Heart right ventricle (tissue), 16 donors: ENCODE data around the gene USH2A. TPM values are rescaled to one million over a fixed set of nuclear protein-coding genes. Genes with fewer than 3 reads are reported as not detected.

ENCODE experiments used
- ATAC-seq, 8 donors: fragments of 200-7000 bp; cut with Tn5 transposase; one replicate each; pipeline ENCODE4 v1.9.1; 2020; ENCODE audit warnings: mild to moderate bottlenecking in 8 of 8, moderate library complexity in 8 of 8, moderate number of reproducible peaks in 1 of 8
- DNase-seq, 2 donors: peaks; one replicate each; pipeline ENCODE4 v3.0.0-alpha.2; 2020
- H3K27ac ChIP-seq, 10 donors: fragments of 200-600 bp; sonication (generic) in 2 of 10; one replicate each; pipeline versions ENCODE4 v1.5.0 to v1.8.0; 2020 to 2022; ENCODE audit warnings: mild to moderate bottlenecking in 3 of 10
- H3K27me3 ChIP-seq, 7 donors: fragments of 200-600 bp; one replicate each; pipeline ENCODE4 v1.8.0; 2021 to 2022; ENCODE audit warnings: mild to moderate bottlenecking in 2 of 7
- H3K36me3 ChIP-seq, 9 donors: fragments of 200-600 bp; sonication (generic) in 1 of 9; one replicate each; pipeline versions ENCODE4 v1.5.0 to v1.8.0; 2020 to 2022; ENCODE audit warnings: mild to moderate bottlenecking in 2 of 9
- H3K4me1 ChIP-seq, 9 donors: fragments of 200-600 bp; sonication (generic) in 1 of 9; one replicate each; pipeline versions ENCODE4 v1.5.0 to v1.8.0; 2020 to 2022; ENCODE audit warnings: mild to moderate bottlenecking in 4 of 9
- H3K4me3 ChIP-seq, 10 donors: fragments of 200-600 bp; sonication (generic) in 2 of 10; one replicate each; pipeline versions ENCODE4 v1.5.0 to v1.8.0; 2020 to 2022; ENCODE audit warnings: mild to moderate bottlenecking in 7 of 10, moderate library complexity in 2 of 10
- H3K9me3 ChIP-seq, 11 donors: fragments of 200-600 bp in 10 of 11; sonication (generic) in 2 of 11; one replicate each; pipeline versions ENCODE4 v1.5.0 to v1.8.0; 2013 to 2022; ENCODE audit warnings: mild to moderate bottlenecking in 2 of 11, control low read depth in 1 of 11, moderate library complexity in 1 of 11
- CTCF ChIP-seq, 9 donors: fragments of 200-600 bp; sonication (generic) in 2 of 9; IDR thresholded peaks; one replicate each; pipeline versions ENCODE4 v1.5.0 to v1.8.0; 2021 to 2022; ENCODE audit warnings: antibody characterized with exemption in 9 of 9, mild to moderate bottlenecking in 5 of 9, moderate library complexity in 1 of 9
- WGBS, 2 donors: extraction: QIAGEN DNeasy Blood & Tissue Kit; methylation state at CpG; one replicate each; pipeline ENCODE4 v1.1.7; 2013; ENCODE audit warnings: inconsistent platforms in 1 of 2; 5-methylcytosine and 5-hydroxymethylcytosine counted together
- intact Hi-C, 10 donors: fragments of 100-400 bp; cut with DNase I; formaldehyde crosslinking; loops; one replicate each; pipeline versions ENCODE4 v1.11.1 to v1.14.2; 2022
- polyA plus RNA-seq, 2 donors: library from polyadenylated mRNA; stranded (reverse); fragments of 200-250 nt; gene quantifications; one replicate each; pipeline ENCODE4 v1.2.3, GENCODE V29; 2013
- total RNA-seq, 10 donors: library from RNA; stranded (reverse); fragmentation: NEBNext Ultra II Directional in 3 of 10; extraction: Animal tissue kit (Norgen Biotek cat#: 25700) in 3 of 10; gene quantifications; one replicate each; pipeline versions ENCODE4 v1.2.1 to v1.2.4, GENCODE V29; 2021 to 2023
- donor health status: Arrhythmogenic right ventricular cardiomyopathy.
- donor health status: ischemic (EF 13 %, LVEDD 7.1; RV severe dilation, severe dysfunction).
- donor health status: healthy with polysubstance abuse.
- donor health status: DM: no; HTN: yes; CAD: no.
- donor health status: DM: no; HTN: no; CAD: no.
- donor health status: ischemic (EF 25% LVEDD 6.9; RV normal size, moderate dysfunction).
- donor health status: ischemic (EF 25% LVEDD 5.7; RV mildly dilated, moderate dysfunction).
- donor health status: healthy.
- donor health status: DM: yes; HTN: yes; CAD: no.
- donor health status: Ischemic cardiomyopathy.
- donor health status: ischemic (EF 35%, LVEDD 5.7; RV mildly dilated, moderate dysfunction).
- donor health status: nonischemic (EF 11% LVEDD 7.7; RV severe dilation, severe dysfunction).
- donor health status: DM: yes; HTN: yes; CAD: no.
- donor health status: PGD.
- donor health status: ischemic (EF 29% LVEDD 5.4; RV normal size, mild dysfunction).
- donor health status: nonischemic (EF 23%, LVEDD 6.1; RV moderate dilation, normal function).

USH2A gene
- total and polyA plus RNA-seq, 12 donors: 0.01 to 4.9 (median 3.6) TPM

GRCh38 chr1:215600258-215600792 lies 822.9 kb downstream of the USH2A start:
- intact Hi-C loops: loop anchor here in 1 of 10 donors (5.0 kb wide), 1 partner anchor 33 kb away; the partner anchor contains the start of gene KCTD3
- H3K36me3 ChIP-seq: peaks cover 0 to 96% (median 6%) of the 10 kb centered on the region in 9 donors
- H3K9me3 ChIP-seq: no peaks in the 10 kb centered on the region
- H3K4me1 ChIP-seq: peaks cover 0 to 16% (median 7%) of the 10 kb centered on the region in 9 donors
- H3K4me3 ChIP-seq: no peak overlapping the region
- ATAC-seq (no peak), DNase-seq (no peak)
- TF ChIP-seq CTCF (IDR thresholded peaks at IDR 0.05): no peak
- H3K27me3 ChIP-seq: no peaks in the 10 kb centered on the region
- no peak overlapping the region for H3K27ac ChIP-seq

GRCh38 chr1:215599418-215600074 lies 823.7 kb downstream of the USH2A start:
- TF ChIP-seq CTCF (IDR thresholded peaks at IDR 0.05): no peak

GRCh38 chr1:215597961-215598360 lies 825.3 kb downstream of the USH2A start:
- no peak overlapping the region for H3K4me3 ChIP-seq
- intact Hi-C loops: no loop called here
- H3K27ac ChIP-seq: no peak overlapping the region
- no peak for DNase-seq
- no peaks in the 10 kb centered on the region for H3K9me3 ChIP-seq
- no peak for ATAC-seq
- H3K36me3 ChIP-seq: peaks cover 0 to 75% (median 8%) of the 10 kb centered on the region in 9 donors
- TF ChIP-seq CTCF (IDR thresholded peaks at IDR 0.05): no peak
- peaks cover 0 to 33% (median 14%) of the 10 kb centered on the region in 9 donors for H3K4me1 ChIP-seq
- H3K27me3 ChIP-seq: no peaks in the 10 kb centered on the region

More at GRCh38 chr1:215599418-215600074, 823.7 kb downstream of the USH2A start:
- peaks cover 0 to 24% (median 10%) of the 10 kb centered on the region in 9 donors for H3K4me1 ChIP-seq
- intact Hi-C loops: loop anchor here in 1 of 10 donors (5.0 kb wide), 1 partner anchor 32 kb away; the partner anchor contains the start of gene KCTD3
- H3K9me3 ChIP-seq: no peaks in the 10 kb centered on the region
- H3K36me3 ChIP-seq: peaks cover 0 to 91% (median 8%) of the 10 kb centered on the region in 9 donors
- DNase-seq (no peak), ATAC-seq (peak in 4 of 8 donors; percentile 42 to 70 (median 64))
- H3K4me3 ChIP-seq: no peak overlapping the region
- H3K27ac ChIP-seq: peak overlapping the region in 1 of 10 donors; percentile 22
- H3K27me3 ChIP-seq: no peaks in the 10 kb centered on the region
- WGBS, 2 donors: 49 to 52% methylated on average over 3 of the region's 3 CpGs

GRCh38 chr1:215595231-215595630 lies 828.0 kb downstream of the USH2A start:
- 71 to 89% methylated on average over 2 of the region's 2 CpGs for WGBS, 2 donors
- no peak for TF ChIP-seq CTCF (IDR thresholded peaks at IDR 0.05)
- Histone ChIP-seq H3K4me1 (peaks cover 0 to 29% (median 14%) of the 10 kb centered on the region in 9 donors), H3K9me3 (peaks cover 0 to 3% (median 0%) of the 10 kb centered on the region in 11 donors), H3K4me3 (no peak overlapping the region), H3K36me3 (peaks cover 0 to 72% (median 8%) of the 10 kb centered on the region in 9 donors), H3K27me3 (no peaks in the 10 kb centered on the region), H3K27ac (no peak overlapping the region)
- DNase-seq: no peak
- intact Hi-C loops: no loop called here
- ATAC-seq: no peak
